Fibroblast of skin of scalp (primary cell): ENCODE measurements around the gene FAAP20.
"Not testable (repeated sequence)": the region's sequence is repeated elsewhere in the genome, so short reads cannot be mapped to it uniquely, and the experiment has no call there.

Experiments
- DNase-seq: peaks from one replicate; pipeline ENCODE4 v3.0.0-alpha.2; 2013

Gene FAAP20

DNA sequence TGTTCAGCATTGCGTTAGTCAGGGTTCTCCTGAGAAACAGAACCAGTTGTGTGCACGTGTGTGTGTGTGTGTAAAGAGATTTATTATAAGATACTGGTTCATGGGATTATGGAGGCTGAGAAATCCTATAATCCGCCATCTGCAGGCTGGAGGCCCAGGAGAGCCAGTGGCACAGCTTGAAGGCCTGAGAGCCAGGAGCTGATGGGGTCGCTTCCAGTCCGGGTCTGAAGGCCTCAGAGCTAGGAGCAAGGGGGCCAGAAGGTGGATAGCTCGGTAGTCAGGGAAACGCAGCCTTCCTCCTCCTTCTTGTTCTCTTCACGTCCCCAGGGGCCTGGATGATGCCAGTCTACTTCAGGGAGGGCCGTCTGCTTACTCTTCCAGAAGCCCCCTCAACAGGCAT, 37.7 kb downstream of the FAAP20 start:
- DNase-seq, result no peak

GRCh38 chr1:2155788-2156187, 38.8 kb downstream of the FAAP20 start:
- no peak for DNase-seq

DNA sequence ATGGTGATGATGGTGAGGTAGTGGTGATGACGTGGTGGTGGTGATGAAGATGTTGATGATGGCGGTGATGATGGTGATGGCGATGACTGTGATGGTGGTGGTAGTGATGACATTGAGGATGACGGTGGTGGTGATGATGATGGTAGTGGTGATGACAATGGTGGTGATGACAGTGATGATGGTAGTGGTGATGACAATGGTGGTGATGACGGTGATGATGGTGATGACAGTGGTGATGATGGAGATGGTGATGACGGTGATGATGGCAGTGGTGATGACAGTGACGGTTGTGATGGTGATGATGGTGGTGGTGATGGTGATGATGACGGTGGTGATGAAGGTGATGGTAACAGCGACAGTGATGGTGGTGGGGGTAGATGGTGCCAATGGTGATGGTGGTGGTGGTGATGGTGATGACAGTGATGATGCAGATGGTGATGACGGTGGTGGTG, 39.4 kb downstream of the FAAP20 start:
- no peak for DNase-seq

GRCh38 chr1:2154022-2154421, 40.5 kb downstream of the FAAP20 start:
- no peak for DNase-seq

DNA sequence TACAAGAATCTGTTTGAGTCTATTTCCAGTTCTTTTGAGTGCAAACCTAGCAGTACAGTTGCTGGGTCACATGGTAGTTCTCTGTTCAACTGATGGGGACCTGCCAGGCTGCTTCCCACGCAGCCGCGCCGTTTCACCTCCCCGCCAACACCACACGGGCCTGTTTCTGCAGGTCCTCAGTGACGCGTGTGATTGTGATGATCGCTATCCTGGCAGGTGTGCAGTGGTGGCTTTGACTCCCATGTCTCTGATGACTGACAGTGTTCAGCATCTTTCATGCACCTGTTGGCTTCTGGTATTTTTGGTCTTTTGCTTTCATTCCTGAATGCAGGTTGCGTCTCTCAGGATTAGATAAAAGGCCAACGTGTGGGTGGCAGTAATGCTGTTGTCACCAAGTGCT, 41.6 kb downstream of the FAAP20 start:
- DNase-seq, result no peak

DNA sequence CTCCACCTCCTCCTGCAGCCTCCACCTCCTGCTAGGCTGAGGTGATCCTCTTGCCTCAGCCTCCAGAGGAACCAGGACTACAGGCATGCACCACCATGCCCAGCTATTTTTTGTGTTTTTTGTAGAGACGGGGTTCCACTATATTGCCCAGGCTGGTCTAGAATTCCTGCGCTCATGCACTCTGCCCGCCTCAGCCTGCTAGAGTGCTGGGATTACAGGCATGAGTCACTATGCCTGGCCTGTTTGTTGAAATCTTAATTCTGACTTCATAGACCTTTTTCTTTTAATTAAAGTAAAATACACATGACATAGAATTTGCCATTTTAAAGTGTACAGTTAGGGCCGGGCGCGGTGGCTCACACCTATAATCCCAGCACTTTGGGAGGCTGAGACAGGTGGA, 42.7 kb downstream of the FAAP20 start:
- no peak for DNase-seq

DNA sequence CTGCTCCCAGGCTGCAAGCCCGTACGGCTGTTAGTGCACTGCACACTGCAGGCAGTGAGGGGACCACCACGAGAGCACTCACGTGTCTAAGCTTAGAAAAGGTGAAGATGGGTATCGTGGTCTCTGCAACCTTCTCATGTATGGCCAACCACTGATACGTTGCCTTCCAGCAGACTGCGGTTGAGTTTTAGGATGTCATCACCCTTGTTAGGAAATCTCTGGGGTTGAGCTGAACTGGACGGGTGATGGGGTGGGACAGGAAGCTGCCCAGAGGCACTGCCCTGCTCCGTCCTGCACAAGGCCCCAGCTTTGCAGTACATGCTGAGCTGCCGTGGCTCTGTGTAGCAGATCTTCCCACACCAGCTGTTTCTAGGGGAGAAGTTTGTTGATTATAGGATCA, 43.3 kb downstream of the FAAP20 start:
- no peak for DNase-seq

GRCh38 chr1:2150801-2151200, 43.8 kb downstream of the FAAP20 start:
- no peak for DNase-seq

- DNase-seq, result no peak
Observed at GRCh38 chr1:2148691-2149090, 45.9 kb downstream of the FAAP20 start.

DNA sequence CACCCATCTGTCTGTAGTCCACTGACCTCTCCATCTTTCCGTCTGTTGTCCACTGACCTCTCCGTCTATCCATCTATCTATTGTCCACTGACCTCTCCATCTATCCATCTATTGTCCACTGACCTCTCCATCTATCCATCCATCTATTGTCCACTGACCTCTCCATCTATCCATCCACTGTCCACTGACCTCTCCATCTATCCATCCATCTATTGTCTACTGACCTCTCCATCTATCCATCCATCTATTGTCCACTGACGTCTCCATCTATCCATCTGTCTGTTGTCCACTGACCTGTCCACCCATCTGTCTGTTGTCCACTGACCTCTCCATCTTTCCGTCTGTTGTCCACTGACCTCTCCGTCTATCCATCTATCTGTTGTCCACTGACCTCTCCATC, 46.7 kb downstream of the FAAP20 start:
- not testable (repeated sequence) for DNase-seq

DNA sequence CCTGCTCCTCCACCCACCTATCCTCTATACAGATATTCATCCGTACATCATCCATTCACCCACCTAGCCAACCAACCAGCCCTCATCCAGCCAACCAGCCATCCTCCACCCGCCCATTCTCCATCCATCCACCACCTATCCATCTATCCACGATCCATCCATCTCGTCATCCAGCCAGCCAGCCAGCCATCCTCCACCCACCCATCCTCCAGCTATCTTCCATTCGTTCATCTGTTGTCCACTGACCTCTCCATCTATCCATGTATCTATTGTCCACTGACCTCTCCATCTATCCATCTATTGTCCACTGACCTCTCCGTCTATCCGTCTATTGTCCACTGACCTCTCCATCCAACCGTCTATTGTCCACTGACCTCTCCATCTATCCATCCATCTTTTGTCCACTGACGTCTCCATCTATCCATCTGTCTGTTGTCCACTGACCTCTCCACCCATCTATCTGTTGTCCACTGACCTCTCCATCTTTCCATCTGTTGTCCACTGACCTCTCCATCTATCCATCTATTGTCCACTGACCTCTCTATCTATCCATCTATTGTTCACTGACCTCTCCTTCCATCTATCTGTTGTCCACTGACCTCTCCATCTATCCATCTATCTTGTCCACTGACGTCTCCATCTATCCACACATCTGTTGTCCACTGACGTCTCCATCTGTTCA, 47.6 kb downstream of the FAAP20 start:
- DNase-seq, result no peak

DNA sequence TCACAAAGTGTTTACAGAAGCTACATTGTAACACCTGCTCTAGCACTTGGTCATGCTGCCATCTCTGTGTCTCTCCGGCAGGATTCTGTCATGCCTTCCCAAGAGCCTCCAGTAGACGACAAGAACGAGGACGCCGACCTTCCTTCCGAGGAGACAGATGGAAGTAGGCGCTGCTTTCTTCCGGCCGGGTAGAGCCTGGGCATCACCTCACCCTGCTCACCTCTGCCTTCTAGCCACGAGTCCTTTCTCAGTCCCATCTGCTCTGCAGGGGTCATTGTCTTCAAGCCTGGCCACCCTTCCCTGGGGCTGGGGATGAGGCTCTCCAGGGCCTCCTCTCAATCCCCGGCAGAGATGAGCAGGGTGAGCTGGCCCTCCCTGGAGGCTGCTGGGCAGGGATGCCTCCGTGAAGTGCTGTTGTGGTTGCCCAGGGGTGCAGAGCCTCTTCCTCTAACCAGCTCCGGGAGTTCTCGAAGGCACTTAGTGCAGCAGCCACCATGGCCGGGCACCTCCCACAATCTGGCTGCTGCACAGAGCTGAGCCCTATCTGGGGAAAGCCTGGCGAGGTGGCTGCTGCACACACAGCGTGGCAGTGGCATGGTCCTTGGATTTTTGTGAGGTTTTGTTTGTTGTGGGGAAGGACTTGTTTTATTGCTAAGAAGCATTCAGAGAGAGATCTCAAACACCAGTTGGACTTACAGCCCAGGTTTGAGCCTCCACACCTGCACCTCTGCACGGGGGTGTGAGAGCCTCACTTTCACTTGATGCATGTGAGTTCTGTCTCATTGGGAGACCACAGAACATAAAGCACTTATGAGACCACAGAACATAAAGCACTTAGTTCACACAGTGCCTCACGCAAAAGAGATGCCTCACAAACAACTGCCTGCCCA, 48.4 kb downstream of the FAAP20 start:
- no peak for DNase-seq

DNA sequence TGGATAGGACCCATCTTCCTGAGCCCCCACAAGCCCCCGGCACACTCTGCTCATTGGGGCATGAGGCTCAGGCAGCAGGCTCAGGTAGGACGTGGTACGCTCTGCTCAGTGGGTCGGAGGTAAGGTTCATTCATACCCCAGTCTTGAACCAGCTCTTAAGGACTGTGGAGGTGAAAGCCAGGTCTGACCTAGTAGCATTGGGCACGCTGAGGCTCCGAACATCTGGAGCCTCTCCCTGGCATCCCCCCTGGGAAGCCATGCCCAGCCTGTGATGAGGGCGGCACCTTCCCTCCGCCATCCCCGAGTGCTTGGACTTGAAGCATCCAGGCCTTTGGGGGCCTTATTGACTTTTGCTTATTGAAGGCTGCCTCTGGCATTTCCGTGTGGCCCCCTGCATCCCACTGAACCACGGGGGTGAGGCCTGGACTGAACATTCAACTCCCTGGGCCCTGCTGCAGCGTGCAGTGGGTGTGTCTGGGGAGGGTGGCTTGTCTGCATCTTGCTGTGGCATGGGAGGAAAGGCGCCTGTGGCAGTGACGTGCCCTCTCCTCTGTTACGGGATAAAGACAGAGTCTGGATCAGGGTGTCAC, 50.0 kb downstream of the FAAP20 start:
- DNase-seq, result no peak

DNA sequence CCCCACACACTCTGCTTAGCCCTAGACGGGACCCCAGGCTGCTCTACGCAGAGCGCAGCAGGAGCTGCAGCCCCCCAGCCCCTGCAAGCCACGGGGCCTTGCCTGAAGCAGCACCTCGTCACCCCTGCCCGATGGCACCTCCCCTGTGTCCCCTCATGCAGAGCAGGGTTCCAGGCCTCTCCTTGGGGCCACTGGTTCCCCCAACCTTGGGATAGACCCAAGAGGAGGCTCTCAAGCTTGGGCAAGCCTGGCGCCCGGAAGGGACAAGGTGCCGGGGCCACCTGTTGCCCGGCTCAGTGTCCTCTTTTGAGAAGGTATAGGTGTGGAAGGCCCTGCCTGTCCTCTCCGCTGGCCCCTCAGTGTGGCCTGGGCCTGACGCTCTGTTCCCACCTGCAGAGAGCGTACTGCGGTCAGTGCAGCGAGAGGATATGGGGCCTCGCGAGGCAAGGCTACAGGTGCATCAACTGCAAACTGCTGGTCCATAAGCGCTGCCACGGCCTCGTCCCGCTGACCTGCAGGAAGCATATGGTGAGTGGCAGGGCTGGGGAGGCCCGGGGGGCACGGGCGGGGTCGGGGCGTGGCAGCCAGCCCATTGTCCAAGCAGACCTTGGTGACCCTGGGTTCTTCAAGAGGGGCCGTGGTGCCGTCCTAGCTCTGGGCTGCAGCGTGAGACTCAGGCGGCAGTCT, 50.6 kb downstream of the FAAP20 start:
- DNase-seq, result no peak

- DNase-seq, result no peak
Observed at GRCh38 chr1:2141025-2141424, 53.5 kb downstream of the FAAP20 start.
